HG03097 (cell line): ENCODE results near the gene TMEM62.
"Not testable (repeated sequence)": the region's sequence is repeated elsewhere in the genome, so short reads cannot be mapped to it uniquely, and the experiment has no call there.

ENCODE experiments used
- ATAC-seq: cut with Tn5 transposase; IDR thresholded peaks from one replicate; pipeline ENCODE4 v1.9.1; 2021; ENCODE audit not compliant: unreplicated experiment, low FRiP score

Gene TMEM62

DNA sequence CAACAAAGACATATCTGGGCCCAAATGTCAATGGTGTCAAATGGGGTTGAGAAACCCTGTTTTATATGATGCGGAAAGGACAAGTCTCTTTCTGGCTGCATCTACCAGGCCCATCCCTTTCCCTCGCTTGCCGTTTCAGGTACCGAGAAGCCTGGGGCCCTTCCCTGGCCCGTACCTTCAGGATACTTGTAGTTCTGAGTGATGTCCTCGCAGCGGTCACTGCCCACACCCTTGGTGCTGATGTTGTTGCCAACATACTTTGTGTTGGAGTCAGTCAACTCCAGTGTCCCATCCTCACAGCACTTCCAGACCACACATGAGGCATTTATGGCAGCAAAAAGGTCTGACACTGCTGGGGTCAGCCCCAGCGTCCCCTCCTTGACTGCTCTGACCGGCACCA, 73.6 kb downstream of the TMEM62 start:
- ATAC-seq = no peak

DNA sequence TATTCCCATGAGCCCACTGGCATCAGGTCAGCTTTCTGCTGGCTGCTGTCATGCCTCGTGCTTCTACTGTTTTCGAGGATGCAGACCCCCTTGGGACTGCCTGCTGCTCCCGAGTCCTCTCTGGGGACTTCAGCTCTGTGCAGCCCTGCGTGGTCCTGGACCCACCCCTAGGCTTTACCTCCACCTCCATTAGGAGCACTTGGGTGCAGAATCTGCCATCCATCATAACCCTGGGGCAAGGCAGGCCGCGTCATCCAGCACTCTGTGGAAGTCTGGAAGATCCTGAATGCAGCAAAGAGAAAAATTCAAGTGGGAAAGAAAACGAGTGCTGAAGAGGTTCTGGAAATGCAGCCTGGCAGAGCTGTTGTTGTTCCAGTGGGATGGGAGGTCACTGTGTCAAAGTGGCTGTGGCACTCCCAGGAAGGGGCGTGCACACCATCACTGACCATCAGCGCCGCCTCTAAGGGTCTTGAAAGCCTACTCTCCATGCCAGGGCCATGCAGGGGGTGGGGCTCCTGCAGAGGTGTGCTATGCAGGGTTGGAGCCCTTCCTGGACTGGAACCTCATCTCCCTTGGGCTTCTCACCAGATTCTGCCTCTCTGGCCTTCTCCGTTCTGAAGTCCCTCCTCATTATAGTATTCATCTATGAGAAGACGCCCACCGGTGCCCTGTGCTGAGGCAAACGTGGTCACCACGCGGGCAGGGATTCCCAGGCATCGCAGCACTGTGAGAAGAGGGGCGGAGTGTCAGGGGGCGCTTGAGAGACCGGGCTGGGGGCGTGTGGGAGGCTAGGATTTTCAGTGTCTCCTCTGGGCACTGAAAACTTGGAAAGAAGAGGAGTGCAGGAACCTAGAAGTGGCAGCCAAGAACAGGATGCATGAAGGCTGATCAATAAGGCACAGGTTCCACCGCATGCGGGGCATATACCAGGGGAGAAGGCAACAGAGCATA, 74.9 kb downstream of the TMEM62 start:
- no peak for ATAC-seq

DNA sequence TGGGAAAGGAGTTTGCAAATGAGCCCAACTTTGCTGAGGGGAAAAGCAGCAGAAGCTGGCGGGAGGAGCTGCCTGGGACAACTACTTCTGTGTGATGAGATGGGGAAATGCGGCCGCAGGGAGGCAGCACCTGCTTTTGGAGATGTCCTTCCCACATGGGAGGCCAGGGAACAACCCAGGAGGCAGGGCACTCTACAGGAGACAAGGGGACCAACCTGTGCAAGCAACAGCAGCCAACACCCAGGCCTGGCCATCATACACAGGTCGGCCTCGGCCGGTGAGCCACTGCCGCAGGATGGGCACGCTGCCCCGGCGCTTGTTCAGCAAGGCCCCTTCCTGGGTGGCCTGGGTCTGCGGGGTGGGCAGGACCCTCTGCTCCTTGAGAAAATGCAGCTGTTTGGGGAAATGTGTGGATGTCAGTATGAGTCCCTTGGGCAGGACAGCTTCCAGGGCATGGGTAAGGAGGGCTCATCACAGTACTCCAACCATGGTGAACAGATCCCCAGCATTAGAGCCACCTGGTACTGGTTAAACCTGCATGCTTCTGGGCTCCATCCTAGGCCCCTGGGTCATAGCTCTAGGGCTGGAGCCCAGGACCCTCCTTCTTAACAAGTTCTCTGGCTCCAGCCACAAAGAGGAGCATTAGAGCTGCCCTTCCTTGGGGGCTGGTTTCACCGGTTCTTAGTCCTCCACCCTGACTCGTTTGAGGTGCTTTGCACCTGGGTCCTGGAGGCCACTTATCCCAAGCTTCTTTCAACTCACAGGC, 75.9 kb downstream of the TMEM62 start:
- no peak for ATAC-seq

DNA sequence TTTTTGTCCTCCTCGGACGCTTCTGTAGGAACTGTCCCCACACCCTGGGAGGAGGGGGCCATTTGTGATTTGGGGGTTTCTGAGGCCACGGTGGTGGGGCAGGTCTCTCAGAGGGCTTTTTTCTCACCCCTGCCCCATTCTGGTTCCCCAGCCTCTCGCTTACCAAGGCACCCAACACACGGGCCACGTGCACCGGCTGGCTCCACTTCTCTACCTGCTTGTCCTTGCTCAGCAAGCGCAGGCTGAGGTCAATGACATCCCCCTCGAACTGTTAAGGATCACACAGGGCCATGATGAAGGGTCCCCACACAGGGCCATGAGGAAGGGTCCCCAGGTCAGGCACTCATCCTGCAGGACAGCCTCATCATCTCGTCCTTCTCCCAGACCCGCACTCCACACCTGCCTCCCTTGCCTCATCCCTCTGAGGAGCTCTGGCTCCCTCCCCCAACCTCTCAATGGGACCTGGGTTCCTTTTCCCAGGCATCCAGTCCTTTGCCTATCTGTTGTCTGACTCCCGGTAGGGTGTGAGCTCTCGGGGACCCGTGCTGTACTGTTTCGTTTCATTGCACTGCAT, 76.9 kb downstream of the TMEM62 start:
- ATAC-seq = no peak

DNA sequence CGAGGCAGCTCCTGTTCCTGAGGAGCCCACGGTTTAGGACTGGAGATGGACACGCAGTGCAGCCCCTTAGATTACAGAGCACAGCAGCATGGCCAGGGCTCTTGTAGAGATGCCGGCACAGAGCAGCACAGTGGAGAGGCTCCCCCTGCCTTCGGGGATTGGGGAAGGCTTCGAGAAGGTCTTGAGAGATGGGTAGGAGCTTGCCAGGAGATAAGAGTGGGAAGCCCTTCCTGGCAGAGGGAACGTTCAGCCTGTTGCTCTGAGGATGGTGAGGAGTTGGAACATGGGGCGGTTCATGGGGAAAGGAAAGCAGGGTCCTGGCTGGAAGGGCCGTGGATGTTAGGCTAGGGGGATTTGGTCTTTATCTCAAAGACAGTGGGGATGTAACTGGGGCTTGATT, 77.4 kb downstream of the TMEM62 start:
- ATAC-seq = no peak

DNA sequence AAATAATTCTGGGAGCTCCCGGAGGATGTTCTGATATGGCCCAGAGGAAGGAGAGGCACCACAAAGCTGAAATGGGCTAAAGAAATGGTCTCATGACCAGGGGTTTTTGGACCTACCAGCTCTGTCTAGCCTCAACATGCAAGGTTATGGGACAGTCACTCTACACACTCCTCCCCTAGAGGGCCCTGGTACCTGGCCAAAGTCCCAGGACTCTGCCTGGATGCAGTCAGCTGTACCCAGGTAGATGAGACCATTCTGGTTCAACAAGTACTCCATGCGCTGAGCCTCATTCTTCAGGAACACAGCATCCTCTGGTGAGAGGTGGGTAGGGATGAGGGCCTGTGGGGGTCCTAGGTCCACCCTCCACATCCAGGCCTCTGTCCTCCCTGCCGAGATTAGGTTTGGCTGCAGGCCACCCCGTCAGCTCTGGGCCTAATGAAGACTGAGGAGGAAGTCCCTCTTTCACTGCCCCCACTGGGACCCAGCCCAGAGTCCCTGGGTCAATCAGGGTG, 77.9 kb downstream of the TMEM62 start:
- ATAC-seq = no peak

DNA sequence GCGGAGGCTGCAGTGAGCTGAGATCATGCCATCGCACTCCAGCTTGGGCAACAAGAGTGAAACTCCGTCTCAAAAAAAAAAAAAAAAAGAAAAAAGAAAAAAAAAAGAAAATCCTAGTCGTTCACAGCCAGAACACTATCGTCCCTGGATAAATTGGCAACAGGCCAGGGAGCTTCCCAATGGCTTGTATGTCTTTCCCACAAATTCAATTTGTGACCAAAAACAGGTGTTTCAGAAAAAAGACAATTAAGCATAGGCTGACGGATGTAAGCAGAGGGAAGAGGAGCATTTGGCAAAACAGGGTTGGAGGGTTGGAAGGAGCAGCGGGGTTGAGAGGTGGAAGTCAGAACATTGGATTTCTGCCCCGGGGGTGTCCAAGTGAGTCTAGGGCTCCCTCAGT, 78.9 kb downstream of the TMEM62 start:
- ATAC-seq = no peak

DNA sequence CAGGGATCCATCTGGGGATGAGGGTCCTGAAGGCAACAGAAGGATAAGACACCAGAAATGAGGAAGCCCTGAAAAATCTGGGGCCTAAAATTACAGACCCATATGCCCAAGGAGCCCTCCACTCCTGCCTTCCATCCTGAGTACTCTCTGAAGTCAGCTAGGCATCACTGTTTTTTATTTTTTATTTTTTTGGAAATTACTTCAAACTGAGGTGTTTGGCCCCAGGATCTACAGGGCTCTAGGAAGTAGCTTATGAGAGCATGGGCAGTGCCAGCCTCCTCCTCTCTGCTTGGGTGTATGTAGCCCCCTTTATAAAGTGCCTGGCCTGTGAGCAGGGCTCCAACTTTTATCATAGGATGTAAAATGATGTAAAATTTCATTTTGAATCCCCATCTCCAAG, 79.6 kb downstream of the TMEM62 start:
- ATAC-seq = no peak

DNA sequence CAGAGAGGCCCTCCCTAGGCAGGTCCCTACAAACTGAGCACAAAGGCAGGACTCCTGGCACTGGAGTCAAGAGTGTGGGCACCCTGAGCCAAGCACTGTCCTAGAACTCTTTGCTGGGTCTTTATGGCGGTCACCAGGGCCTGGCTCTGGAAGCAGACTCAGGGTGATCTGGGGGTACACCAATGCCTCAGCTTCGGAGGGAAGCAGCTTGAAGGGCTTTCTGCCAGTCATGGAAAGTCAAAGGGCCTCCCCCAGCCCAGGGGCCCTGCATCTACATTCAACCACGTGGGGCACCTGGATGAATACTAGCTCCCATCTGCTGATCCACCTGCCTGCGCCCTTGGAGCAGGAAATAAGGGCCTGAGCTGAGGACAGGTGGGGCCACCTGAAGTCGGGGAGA, 80.1 kb downstream of the TMEM62 start:
- no peak for ATAC-seq

DNA sequence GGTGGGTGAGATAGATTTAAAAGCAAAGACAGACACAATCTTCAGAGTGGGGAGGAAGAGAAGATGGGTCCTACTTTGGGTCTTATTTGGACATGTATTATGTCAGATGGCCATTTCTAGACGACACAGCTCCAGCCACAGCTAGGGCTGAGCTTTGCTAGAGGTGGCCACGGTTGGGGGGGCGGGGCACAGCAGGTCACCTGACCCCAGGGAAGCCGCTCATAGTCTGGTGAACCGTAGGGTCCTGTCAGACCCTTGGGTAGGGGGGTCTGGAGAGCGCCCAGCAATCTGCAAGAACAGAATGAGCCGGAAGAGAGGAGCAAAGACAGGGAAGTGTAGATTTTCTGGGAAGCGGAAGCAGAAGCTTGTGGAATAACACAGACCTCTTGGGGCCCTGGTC, 80.8 kb downstream of the TMEM62 start:
- ATAC-seq = no peak

DNA sequence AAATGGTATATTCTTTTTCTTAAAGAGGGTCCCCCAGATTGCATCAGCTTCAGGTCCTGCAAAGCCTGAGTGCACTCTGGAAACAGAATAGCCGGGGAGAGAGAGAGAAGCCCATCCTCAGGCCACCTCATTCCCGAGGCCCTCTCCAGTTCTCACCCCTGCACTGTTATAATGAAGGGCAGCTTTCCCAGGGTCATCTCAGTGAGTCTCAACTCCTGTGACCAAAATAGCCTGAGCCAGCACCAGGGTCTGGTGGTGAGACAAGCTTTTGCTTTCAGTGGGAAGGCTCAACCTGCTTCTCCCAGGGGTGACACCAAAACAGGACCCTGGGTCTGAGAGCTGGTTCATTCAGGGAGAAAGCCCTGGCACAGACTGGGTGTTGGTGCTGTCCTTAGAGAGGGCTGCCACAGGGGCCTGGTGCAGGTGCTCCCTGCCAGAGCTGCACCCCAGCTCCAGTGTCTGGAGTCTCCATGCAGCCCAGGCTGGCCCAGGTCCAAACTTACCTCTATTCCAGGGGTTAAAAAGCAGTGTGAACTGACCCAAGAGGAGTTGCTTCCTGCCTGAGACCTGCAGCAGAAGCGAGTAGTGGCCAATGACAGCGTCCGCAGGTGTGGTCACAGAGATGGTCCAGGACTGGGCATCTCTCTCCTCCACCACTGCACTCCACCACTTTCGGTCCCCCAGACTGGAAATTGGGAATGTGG, 81.4 kb downstream of the TMEM62 start:
- ATAC-seq = no peak

DNA sequence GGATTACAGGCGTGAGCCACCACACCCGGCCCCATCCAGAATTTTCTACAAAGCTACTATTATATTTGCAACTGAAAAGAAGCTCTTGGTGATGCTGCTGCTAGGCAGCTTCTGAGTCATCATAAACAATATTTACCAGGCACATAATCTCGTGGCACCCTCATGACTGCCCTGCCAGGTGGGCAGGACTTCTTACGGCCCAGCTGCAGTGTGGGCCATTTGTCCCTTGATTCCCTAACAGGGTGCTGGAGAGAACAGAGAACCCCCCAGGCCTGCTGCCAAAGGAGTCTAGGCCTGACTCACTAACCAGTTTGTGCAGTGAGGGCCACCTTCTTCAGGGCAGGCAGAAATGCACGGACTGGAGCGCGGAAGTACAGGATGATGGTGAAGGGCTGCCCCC, 82.6 kb downstream of the TMEM62 start:
- ATAC-seq = no peak

DNA sequence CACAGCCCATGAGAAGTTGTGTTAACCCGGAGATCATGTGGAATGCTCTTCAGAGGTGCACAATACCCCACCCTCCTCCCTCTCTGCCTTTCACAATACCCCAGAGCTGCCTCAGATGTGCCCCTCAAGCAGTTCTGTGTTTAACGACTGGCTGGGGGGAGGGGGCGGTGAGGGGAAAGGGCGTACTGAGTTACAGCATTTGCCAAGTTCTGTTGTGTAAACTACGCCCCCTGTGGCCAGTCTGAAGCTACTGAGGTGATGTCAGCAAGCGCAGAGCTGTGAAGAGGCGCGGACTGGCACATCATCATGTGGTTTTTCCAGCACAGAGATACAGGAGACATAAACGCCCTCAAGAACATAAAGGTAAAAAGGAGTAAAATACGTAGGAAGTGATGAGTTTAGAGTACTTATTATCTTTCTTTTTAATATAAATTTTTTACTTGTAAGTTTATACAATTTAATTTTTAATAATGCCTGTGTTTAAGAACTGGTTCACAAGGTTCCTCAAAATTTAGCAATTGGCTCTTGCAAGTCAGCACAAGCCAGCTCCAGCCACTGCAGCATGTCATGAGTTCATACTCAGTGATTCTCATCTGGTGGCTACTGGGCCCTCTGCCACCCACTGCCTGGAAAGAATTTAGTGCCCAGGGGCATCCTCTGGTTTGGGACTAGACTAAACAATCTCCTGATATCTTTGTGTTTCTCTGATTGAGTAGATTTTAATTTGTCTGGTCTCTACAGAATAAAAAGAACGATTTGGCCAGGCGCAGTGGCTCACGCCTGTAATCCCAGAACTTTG, 85.7 kb downstream of the TMEM62 start:
- no peak for ATAC-seq

DNA sequence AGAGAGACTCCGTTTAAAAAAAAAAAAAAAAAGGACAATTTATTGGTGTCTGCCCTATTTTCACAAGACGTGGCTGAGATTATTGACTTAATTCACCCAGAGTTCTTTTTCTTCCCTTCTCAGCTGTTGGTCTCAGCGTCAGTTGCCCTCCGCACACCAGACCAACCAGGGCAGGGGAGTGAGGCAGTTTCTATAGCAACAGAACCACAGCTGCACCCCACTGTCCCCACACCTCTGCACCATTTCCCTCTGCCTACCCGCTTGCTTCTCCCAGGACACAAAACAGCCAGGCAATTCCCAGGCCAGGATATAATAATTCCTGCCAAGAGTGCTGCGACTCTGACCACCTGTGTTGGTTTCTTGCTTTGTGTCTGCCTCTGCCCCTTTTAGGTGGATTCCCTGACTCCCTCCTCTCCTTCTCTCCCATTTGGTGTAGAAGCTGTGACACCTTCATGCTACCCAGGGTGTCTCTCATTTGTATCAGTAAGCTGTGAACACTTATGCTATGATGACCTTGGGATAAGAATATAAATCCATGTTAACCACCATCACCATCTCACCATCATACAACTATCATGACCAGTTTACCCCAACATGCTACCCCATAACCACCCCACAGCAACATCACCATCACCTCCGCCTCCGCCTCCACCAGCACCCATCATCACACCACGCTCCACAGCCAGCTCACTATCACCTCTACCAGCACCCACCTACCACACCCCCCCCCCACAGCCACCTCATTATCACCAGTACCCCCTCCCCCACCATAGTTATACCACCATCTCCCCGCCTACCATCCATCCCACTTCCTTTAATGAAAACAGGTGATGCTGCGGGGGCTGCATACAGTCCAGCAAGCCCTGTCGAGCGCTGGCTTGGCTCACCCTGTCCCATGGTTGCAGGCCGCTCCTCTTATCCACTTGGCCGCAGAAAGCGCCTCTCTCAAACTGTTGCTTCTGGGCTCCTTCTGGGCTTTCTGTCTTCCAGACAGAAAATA, 86.8 kb downstream of the TMEM62 start:
- no peak for ATAC-seq

DNA sequence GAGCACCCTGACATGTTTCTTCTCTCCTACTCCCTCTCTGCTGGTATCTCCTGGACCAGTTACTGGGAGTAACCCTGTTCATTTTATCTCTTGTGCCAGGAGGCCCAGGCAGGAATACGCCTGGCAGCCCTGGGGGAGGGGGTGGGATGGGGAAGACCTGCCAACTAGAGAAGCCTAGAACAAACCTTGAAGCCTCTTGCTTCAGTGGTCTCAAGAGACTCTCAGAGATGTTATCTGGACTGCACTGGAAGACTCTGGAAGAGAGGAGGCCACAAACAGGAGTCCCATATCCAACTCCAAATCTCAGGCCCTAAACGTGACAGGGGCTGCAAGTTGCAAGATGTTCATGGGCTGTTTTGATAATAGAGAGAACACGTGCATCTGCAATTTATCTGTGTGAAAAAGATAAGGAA, 87.6 kb downstream of the TMEM62 start, which contains the start of gene EPB42:
Gene EPB42 (minus strand): TSS at position 28 of the 413 bp plus-strand sequence. CDS start 193 bp downstream, outside the sequence.
- no peak for ATAC-seq

DNA sequence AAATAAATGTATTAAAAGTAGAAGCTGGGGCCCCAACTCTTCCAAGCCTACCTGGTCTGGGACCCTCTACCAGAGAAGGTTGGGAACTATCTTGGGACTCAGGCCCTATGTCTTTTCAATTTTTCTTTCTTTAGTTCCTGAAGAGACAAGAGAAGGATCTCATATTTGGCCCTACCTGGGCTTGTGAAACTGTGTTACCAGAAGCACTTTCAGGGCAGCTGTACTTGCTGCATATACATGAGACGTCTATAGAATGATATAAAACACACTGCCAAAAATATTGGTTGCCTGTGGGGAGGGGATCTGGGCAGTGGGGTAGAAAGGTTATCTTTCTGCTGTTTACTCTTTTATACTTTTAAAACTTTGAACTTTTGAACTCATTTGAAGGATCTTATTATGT, 88.0 kb downstream of the TMEM62 start:
- no peak for ATAC-seq

DNA sequence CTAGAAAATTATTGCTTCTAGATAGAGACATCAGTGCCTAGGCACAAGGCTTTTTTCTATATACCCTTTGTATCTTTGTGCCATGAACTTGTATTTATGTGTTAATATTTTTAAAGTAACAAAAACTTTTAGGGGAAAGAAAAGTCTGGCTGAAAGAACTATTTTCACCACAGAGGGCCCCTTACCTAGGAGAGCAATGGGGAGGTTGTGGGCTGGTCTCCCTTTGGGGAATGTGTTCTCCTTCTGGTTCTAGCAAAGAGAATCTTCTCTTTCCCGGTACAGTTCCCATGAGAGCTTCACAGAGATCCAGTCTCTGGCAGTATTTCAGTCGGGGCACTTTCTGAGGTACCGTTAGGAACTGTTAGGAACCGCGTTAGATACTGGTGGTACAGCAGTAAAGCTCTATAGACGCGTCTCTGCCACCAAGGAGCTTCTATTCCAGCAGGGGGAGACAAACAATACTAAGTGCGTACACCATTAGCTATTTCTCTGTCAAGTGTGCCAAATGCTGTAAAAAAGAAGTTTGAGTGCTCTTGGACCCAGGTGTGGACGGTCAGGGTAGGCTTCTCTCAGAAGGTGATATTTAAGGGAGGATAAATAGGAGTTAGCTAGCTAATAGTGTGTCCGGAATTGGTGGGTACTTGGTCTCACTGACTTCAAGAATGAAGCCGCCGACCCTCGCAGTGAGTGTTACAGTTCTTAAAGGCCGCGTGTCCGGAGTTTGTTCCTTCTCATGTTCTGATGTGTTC, 92.0 kb downstream of the TMEM62 start:
- no peak for ATAC-seq

DNA sequence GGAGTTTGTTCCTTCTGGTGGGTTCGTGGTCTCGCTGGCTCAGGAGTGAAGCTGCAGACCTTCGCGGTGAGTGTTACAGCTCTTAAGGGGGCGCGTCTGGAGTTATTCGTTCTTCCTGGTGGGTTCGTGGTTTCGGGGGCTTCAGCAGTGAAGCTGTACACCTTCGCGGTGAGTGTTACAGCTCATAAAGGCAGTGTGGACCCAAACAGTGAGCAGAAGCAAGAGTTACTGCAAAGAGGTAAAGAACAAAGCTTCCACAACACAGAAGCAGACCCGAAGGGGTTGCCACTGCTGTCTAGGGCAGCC, 92.5 kb downstream of the TMEM62 start:
- ATAC-seq = not testable (repeated sequence)
